PFSK-1 (cell line): ENCODE results near the gene MT1A.

Experiments used
- FOXP2 ChIP-seq: optimal IDR thresholded peaks from 2 replicates; pipeline ENCODE3; 2011; ENCODE audit warnings: borderline replicate concordance, control low read depth, inconsistent platforms; ENCODE audit not compliant: insufficient read depth; ENCODE audit errors: extremely low read length, extremely low read depth
- REST ChIP-seq, 2 experiments: IDR thresholded peaks; 2 replicates each; pipeline versions ENCODE4 v1.6.1 to v1.8.0; 2011 to 2012; ENCODE audit warnings: low read depth in 2 of 2, low read length in 2 of 2, control low read depth in 1 of 2, inconsistent platforms in 1 of 2, mild to moderate bottlenecking in 1 of 2, moderate library complexity in 1 of 2; ENCODE audit not compliant: insufficient read depth in 1 of 2
- SIN3A ChIP-seq: IDR thresholded peaks from 2 replicates; pipeline ENCODE4 v1.6.1; 2012; ENCODE audit warnings: mild to moderate bottlenecking, low read length, moderate library complexity, borderline replicate concordance; ENCODE audit not compliant: insufficient read depth

GRCh38 chr16:56610017-56610608, 28.4 kb upstream of the MT1A start:
- TF ChIP-seq FOXP2 (no peak), REST (IDR thresholded peaks at IDR 0.05; ENCODE audit: insufficient read depth in 1 of 2, low read depth in 2 of 2, low read length in 2 of 2) (no peak), SIN3A (no peak)
